Occipital lobe (tissue), 2 donors: Measurements from ENCODE around the gene TNFSF9. TPM values are rescaled to one million over a fixed set of nuclear protein-coding genes. Genes with fewer than 3 reads are reported as not detected.
"Not testable (repeated sequence)": the region's sequence is repeated elsewhere in the genome, so short reads cannot be mapped to it uniquely, and the experiment has no call there.

Experiments used
- DNase-seq: peaks from one replicate; lab custom pipeline; 2025; lab: John Stamatoyannopoulos, UW
- total RNA-seq: library from RNA; depleted of rRNA; stranded (reverse); fragments of >200 nt; gene quantifications from one replicate; pipeline ENCODE4 v1.2.3, GENCODE V29; 2014

TNFSF9 gene
- total RNA-seq, 1 donor from 2014 or later, result 2.2 TPM

- no peak for DNase-seq
These were observed 1.6 kb downstream of the TNFSF9 start for GRCh38 chr19:6532244-6532999.

GRCh38 chr19:6533000-6533328 lies 2.1 kb downstream of the TNFSF9 start:
- no peak for DNase-seq

GRCh38 chr19:6533746-6534418 lies 3.1 kb downstream of the TNFSF9 start:
- DNase-seq, result no peak

- no peak for DNase-seq
These were observed 3.7 kb downstream of the TNFSF9 start for GRCh38 chr19:6534451-6535093.

GRCh38 chr19:6535558-6536137 lies 4.8 kb downstream of the TNFSF9 start:
- DNase-seq, result no peak

- no peak for DNase-seq
These were observed 8.7 kb downstream of the TNFSF9 start for GRCh38 chr19:6539514-6539913.

GRCh38 chr19:6540918-6541689 lies 10.3 kb downstream of the TNFSF9 start:
- no peak for DNase-seq

- DNase-seq, result no peak
These were observed 13.1 kb downstream of the TNFSF9 start for GRCh38 chr19:6543866-6544347.

GRCh38 chr19:6550679-6551078 lies 19.9 kb downstream of the TNFSF9 start:
- not testable (repeated sequence) for DNase-seq

GRCh38 chr19:6551091-6551490 lies 20.3 kb downstream of the TNFSF9 start:
- DNase-seq, result no peak

- DNase-seq, result no peak
These were observed 21.0 kb downstream of the TNFSF9 start for GRCh38 chr19:6551607-6552450.

GRCh38 chr19:6556043-6556449 lies 25.2 kb downstream of the TNFSF9 start:
- DNase-seq, result no peak

- DNase-seq, result no peak
These were observed 25.8 kb downstream of the TNFSF9 start for GRCh38 chr19:6556480-6557195.

- DNase-seq, result not testable (repeated sequence)
These were observed 31.6 kb downstream of the TNFSF9 start for GRCh38 chr19:6562437-6562836.

GRCh38 chr19:6564393-6564792 lies 33.6 kb downstream of the TNFSF9 start:
- no peak for DNase-seq

- DNase-seq, result not testable (repeated sequence)
These were observed 35.9 kb downstream of the TNFSF9 start for GRCh38 chr19:6566727-6567126.

- no peak for DNase-seq
These were observed 37.2 kb downstream of the TNFSF9 start for GRCh38 chr19:6568010-6568526.

- no peak for DNase-seq
These were observed 38.0 kb downstream of the TNFSF9 start for GRCh38 chr19:6568816-6569215.

- DNase-seq, result no peak
These were observed 39.9 kb downstream of the TNFSF9 start for GRCh38 chr19:6570764-6571163.
